Fibroblast of lung (primary cell): ENCODE data around the gene UACA.

Source experiments
- CTCF ChIP-seq, 2 donors: IDR thresholded peaks in 1 of 2; conservative IDR thresholded peaks in 1 of 2; 1 replicate in 1 of 2; 2 replicates in 1 of 2; pipeline ENCODE4 v1.5.1; 2011 to 2012; ENCODE audit warnings: low read length in 2 of 2, control low read depth in 1 of 2, inconsistent platforms in 1 of 2, low read depth in 1 of 2, mild to moderate bottlenecking in 1 of 2
- EZH2 ChIP-seq: IDR thresholded peaks from 2 replicates; pipeline ENCODE4 v1.5.1; 2012; ENCODE audit warnings: low read length, control low read depth, mild to moderate bottlenecking; ENCODE audit errors: missing control alignments

- no peak for TF ChIP-seq CTCF (conservative IDR thresholded peaks at IDR 0.05 in 1 of 2, IDR thresholded peaks at IDR 0.05 in 1 of 2; ENCODE audit: low read depth in 1 of 2, low read length in 2 of 2)
- TF ChIP-seq EZH2, result no peak
Observed at GRCh38 chr15:70720228-70721016, 42.9 kb downstream of the UACA start.
